OCI-LY7 (cell line): Measurements from ENCODE around the gene INPP4A. TPM values are rescaled to one million over a fixed set of nuclear protein-coding genes. Genes with fewer than 3 reads are reported as not detected.

Source experiments
- BruUV-seq: library from RNA; stranded (reverse); fragments of 400-500 nt; replicated peaks from 2 replicates; lab custom pipeline; 2021; lab: Mats Ljungman, UMichigan
- CTCF ChIA-PET: fragments of 300-600 bp; sonication (Branson Sonifier 250); formaldehyde crosslinking; loops from one replicate; lab custom pipeline; 2022; ENCODE audit warnings: antibody characterized with exemption; ENCODE audit not compliant: unreplicated experiment; lab: Charles Lee
- POLR2A ChIA-PET: fragments of 300-600 bp; sonication (Branson Sonifier 250); formaldehyde crosslinking; loops from one replicate; lab custom pipeline; 2022; ENCODE audit warnings: antibody characterized with exemption; lab: Charles Lee
- DNase-seq: peaks from one replicate; pipeline ENCODE4 v3.0.0-alpha.2; 2015; ENCODE audit warnings: low spot score
- H2AFZ ChIP-seq: fragments of 200-600 bp; sonication (generic), shearing (Covaris generic); 2 replicates; pipeline ENCODE4 v1.6.1; 2014; ENCODE audit warnings: mild to moderate bottlenecking, antibody characterized with exemption, low read length, moderate library complexity
- H3K27ac ChIP-seq: fragments of 200-600 bp; sonication (generic); 2 replicates; pipeline ENCODE4 v1.5.1; 2014; ENCODE audit warnings: mixed run types, low read depth, mild to moderate bottlenecking, moderate library complexity, low read length, inconsistent platforms; ENCODE audit not compliant: poor library complexity, severe bottlenecking
- H3K36me3 ChIP-seq: fragments of 200-600 bp; sonication (generic); 2 replicates; pipeline ENCODE4 v1.6.1; 2014; ENCODE audit warnings: mild to moderate bottlenecking, antibody characterized with exemption, low read length, moderate library complexity, mixed read lengths; ENCODE audit not compliant: insufficient read depth
- H3K4me1 ChIP-seq: fragments of 200-600 bp; sonication (generic); 2 replicates; pipeline ENCODE4 v1.5.1; 2014; ENCODE audit warnings: mild to moderate bottlenecking, low read length; ENCODE audit not compliant: insufficient read depth, poor library complexity, severe bottlenecking
- H3K4me2 ChIP-seq: fragments of 200-600 bp; sonication (generic); 2 replicates; pipeline ENCODE4 v1.6.1; 2014; ENCODE audit warnings: mild to moderate bottlenecking, low read length
- H3K4me3 ChIP-seq: fragments of 200-600 bp; sonication (generic); 2 replicates; pipeline ENCODE4 v1.5.1; 2014; ENCODE audit warnings: mild to moderate bottlenecking, low read depth, low read length; ENCODE audit not compliant: poor library complexity, severe bottlenecking
- H3K79me2 ChIP-seq: fragments of 200-600 bp; sonication (generic); 2 replicates; pipeline ENCODE4 v1.6.1; 2016; ENCODE audit warnings: low read depth, mild to moderate bottlenecking, low read length, moderate library complexity, mixed read lengths; ENCODE audit not compliant: insufficient read depth
- H3K9me2 ChIP-seq: fragments of 200-600 bp; sonication (generic); 2 replicates; pipeline ENCODE4 v1.6.1; 2016; ENCODE audit warnings: mild to moderate bottlenecking, low read length, mixed read lengths; ENCODE audit not compliant: insufficient read depth
- H3K9me3 ChIP-seq: fragments of 200-600 bp; sonication (generic); 2 replicates; pipeline ENCODE4 v1.6.1; 2014; ENCODE audit warnings: mild to moderate bottlenecking, mixed run types, low read length, mixed read lengths
- H4K20me1 ChIP-seq: fragments of 200-600 bp; sonication (generic); 2 replicates; pipeline ENCODE4 v1.6.1; 2014; ENCODE audit warnings: mild to moderate bottlenecking, antibody characterized with exemption, low read length, moderate library complexity, mixed read lengths; ENCODE audit not compliant: insufficient read depth
- CTCF ChIP-seq: fragments of 200-600 bp; sonication (generic); conservative IDR thresholded peaks from 2 replicates; pipeline ENCODE4 v1.5.1; 2014; ENCODE audit warnings: mild to moderate bottlenecking, antibody characterized with exemption, low read length, moderate library complexity, mixed read lengths
- EZH2phosphoT487 ChIP-seq: fragments of 200-600 bp; sonication (generic); IDR thresholded peaks from 2 replicates; pipeline ENCODE4 v1.6.1; 2018; ENCODE audit warnings: low read depth, borderline replicate concordance, mild to moderate bottlenecking, mixed run types, antibody characterized with exemption, low read length, moderate library complexity, mixed read lengths
- intact Hi-C: fragments of 100-400 bp; cut with micrococcal nuclease; formaldehyde crosslinking; loops from one replicate; pipeline ENCODE4 v1.10.0; 2022; ENCODE audit not compliant: unreplicated experiment
- total RNA-seq, 2 experiments: library from RNA; depleted of rRNA in 1 of 2; stranded (reverse); fragments of >200 nt in 1 of 2; shearing (Covaris generic) in 1 of 2; gene quantifications; 2 replicates each; pipeline ENCODE4 v1.2.3, GENCODE V29; 2014 to 2022

INPP4A gene
- total RNA-seq, 2 experiments from 2014 or later: 28.5 to 28.6 TPM

GRCh38 chr2:98504381-98505109 is 59.9 kb downstream of the INPP4A start:
- H4K20me1 ChIP-seq: no peaks in the 10 kb centered on the region
- no peak overlapping the region for H3K4me3 ChIP-seq
- no TSS peak for BruUV-seq
- no peaks in the 10 kb centered on the region for H3K9me3 ChIP-seq
- ChIA-PET CTCF (no interaction called here), POLR2A (no interaction called here)
- H3K27ac ChIP-seq: no peak overlapping the region
- no peak overlapping the region for H3K4me2 ChIP-seq
- DNase-seq: no peak
- no peaks in the 10 kb centered on the region for H3K79me2 ChIP-seq
- no peak overlapping the region for H2AFZ ChIP-seq
- H3K36me3 ChIP-seq: no peaks in the 10 kb centered on the region
- H3K4me1 ChIP-seq: no peaks in the 10 kb centered on the region
- intact Hi-C loops: no loop called here
- TF ChIP-seq CTCF: no peak
- TF ChIP-seq EZH2phosphoT487: no peak
- H3K9me2 ChIP-seq: no peaks in the 10 kb centered on the region

- no peak for TF ChIP-seq EZH2phosphoT487
- no peak for TF ChIP-seq CTCF
- H3K9me2 ChIP-seq: no peaks in the 10 kb centered on the region
- CTCF ChIA-PET: no interaction called here
- H3K9me3 ChIP-seq: no peaks in the 10 kb centered on the region
- intact Hi-C loops: no loop called here
- no peaks in the 10 kb centered on the region for H3K79me2 ChIP-seq
- H3K4me1 ChIP-seq: no peaks in the 10 kb centered on the region
- POLR2A ChIA-PET: no interaction called here
- no peak overlapping the region for H2AFZ ChIP-seq
- BruUV-seq: no TSS peak
- no peak overlapping the region for H3K4me3 ChIP-seq
- no peak overlapping the region for H3K27ac ChIP-seq
- no peaks in the 10 kb centered on the region for H3K36me3 ChIP-seq
- H3K4me2 ChIP-seq: no peak overlapping the region
- H4K20me1 ChIP-seq: no peaks in the 10 kb centered on the region
- DNase-seq: no peak
Measured at GRCh38 chr2:98505311-98505808, 60.7 kb downstream of the INPP4A start.

GRCh38 chr2:98505971-98506664 is 61.5 kb downstream of the INPP4A start:
- no peak for TF ChIP-seq CTCF
- TF ChIP-seq EZH2phosphoT487: no peak
- ChIA-PET POLR2A (no interaction called here), CTCF (no interaction called here)
- intact Hi-C loops: no loop called here
- no peaks in the 10 kb centered on the region for H3K4me1 ChIP-seq
- no peaks in the 10 kb centered on the region for H3K79me2 ChIP-seq
- H3K4me3 ChIP-seq: no peak overlapping the region
- H3K4me2 ChIP-seq: no peak overlapping the region
- BruUV-seq: no TSS peak
- H3K9me3 ChIP-seq: no peaks in the 10 kb centered on the region
- no peaks in the 10 kb centered on the region for H3K36me3 ChIP-seq
- no peak for DNase-seq
- no peaks in the 10 kb centered on the region for H3K9me2 ChIP-seq
- no peaks in the 10 kb centered on the region for H4K20me1 ChIP-seq
- no peak overlapping the region for H2AFZ ChIP-seq
- H3K27ac ChIP-seq: no peak overlapping the region
